ENCODE measurements around the gene SNX14. TPM values are rescaled to one million over a fixed set of nuclear protein-coding genes. Genes with fewer than 3 reads are reported as not detected.

Gene SNX14
- total and polyA plus RNA-seq, 2 of the 8 experiments (the other 6 are each of a cell fraction or from before 2014, with no cell fraction given) = 11.9 to 24.2 TPM

- no peak overlapping the region for H3K27ac ChIP-seq (ENCODE audit: low read depth, low read length)
- H2BK15ac ChIP-seq (ENCODE audit: low read length) = no peak overlapping the region
- H3K9ac ChIP-seq (replicated peaks in 1 of 4; ENCODE audit: extremely low read depth in 1 of 4, low read depth in 3 of 4, low read length in 3 of 4) = no peak overlapping the region
- no peak overlapping the region for H3K14ac ChIP-seq (ENCODE audit: insufficient read length)
- peaks cover 7 to 8% of the 10 kb centered on the region in 2 experiments; a peak in 3 of 4 replicates for H3K9me3 ChIP-seq (ENCODE audit: insufficient read depth in 2 of 2, low read depth in 1 of 2, low read length in 1 of 2)
- H3K27me3 ChIP-seq (replicated peaks in 1 of 4; ENCODE audit: control insufficient read depth in 3 of 4, extremely low read depth in 1 of 4, insufficient read depth in 3 of 4, low read length in 3 of 4) = no peaks in the 10 kb centered on the region
- no peak overlapping the region for H3K4me3 ChIP-seq (ENCODE audit: extremely low read depth in 1 of 4, insufficient read depth in 2 of 4, low read depth in 3 of 4, low read length in 4 of 4)
- no peak for DNase-seq (ENCODE audit: low read depth in 1 of 2, low spot score in 2 of 2)
- H3K18ac ChIP-seq (ENCODE audit: extremely low read depth, low read length) = no peak overlapping the region
- no peak for FAIRE-seq
- H3K4ac ChIP-seq (replicated peaks; ENCODE audit: insufficient read length, low read depth, low read length) = no peak overlapping the region
- H2AFZ ChIP-seq (ENCODE audit: low read length) = no peak overlapping the region
- H3K56ac ChIP-seq (replicated peaks; ENCODE audit: insufficient read length, low read depth, low read length) = no peak overlapping the region
- no peak overlapping the region for H3K23ac ChIP-seq (ENCODE audit: insufficient read length)
- no peak overlapping the region for H2BK12ac ChIP-seq (ENCODE audit: low read depth, low read length)
- H3K79me1 ChIP-seq (ENCODE audit: low read depth, low read length) = no peaks in the 10 kb centered on the region
- H2AK5ac ChIP-seq (ENCODE audit: low read depth, low read length) = no peak overlapping the region
- no peaks in the 10 kb centered on the region for H3K4me1 ChIP-seq (replicated peaks in 1 of 4; ENCODE audit: control insufficient read depth in 3 of 4, insufficient read depth in 4 of 4, low read length in 3 of 4)
- ChIA-PET POLR2A (ENCODE audit: partially characterized antibody) (interaction anchor here (0.8 to 1.5 kb wide), 2 partner anchors 11 to 185 kb away, joined by 3 to 4 read pairs; no protein-coding TSS in a partner anchor), CTCF (ENCODE audit: partially characterized antibody) (interaction anchor here (0.5 to 9.5 kb wide), 8 partner anchors 10 to 1850 kb away, joined by 3 to 71 read pairs (median 3); no protein-coding TSS in a partner anchor)
- WGBS, 2 experiments (ENCODE audit: extremely low coverage in 1 of 2, insufficient coverage in 1 of 2, insufficient read length in 1 of 2, insufficient replicate concordance in 2 of 2, low coverage in 1 of 2, low lambda C conversion rate in 2 of 2, missing lambda C conversion rate in 1 of 2) = 92% methylated on average over 1 of the region's 1 CpG; no CpG with 5 or more reads in 1 of the 2 experiments
- H3K36me3 ChIP-seq (ENCODE audit: control insufficient read depth in 2 of 4, insufficient read depth in 4 of 4, low read length in 3 of 4) = no peaks in the 10 kb centered on the region
- H4K8ac ChIP-seq (ENCODE audit: extremely low read depth, insufficient read depth, low read length) = no peak overlapping the region
- no peak overlapping the region for H4K5ac ChIP-seq (ENCODE audit: insufficient read length, low read depth, low read length)
- H2BK20ac ChIP-seq (ENCODE audit: low read length) = no peak overlapping the region
- no peaks in the 10 kb centered on the region for H3K79me2 ChIP-seq (ENCODE audit: control insufficient read depth in 1 of 2, insufficient read depth in 2 of 2, low read length in 2 of 2)
- TF ChIP-seq ZNF274 (IDR thresholded peaks at IDR 0.05; ENCODE audit: borderline replicate concordance, extremely low read depth, low read length) = no peak
- no peak overlapping the region for H4K91ac ChIP-seq (replicated peaks; ENCODE audit: insufficient read length, low read length)
- no peak overlapping the region for H3K4me2 ChIP-seq (ENCODE audit: insufficient read depth in 1 of 2, low read depth in 2 of 2, low read length in 2 of 2)
- no peaks in the 10 kb centered on the region for H4K20me1 ChIP-seq (replicated peaks in 1 of 2; ENCODE audit: control insufficient read depth in 1 of 2, insufficient read depth in 2 of 2, low read length in 2 of 2)
- no peak overlapping the region for H2BK5ac ChIP-seq (ENCODE audit: low read depth, low read length)
- no peaks in the 10 kb centered on the region for H3K23me2 ChIP-seq (ENCODE audit: low read depth, low read length)
- no peak overlapping the region for H2BK120ac ChIP-seq (replicated peaks; ENCODE audit: low read depth, low read length)
These were observed 100.3 kb downstream of the SNX14 start for GRCh38 chr6:85493389-85493788.

Measured in H1 (cell line).